Cardiac fibroblast (primary cell): ENCODE data around the gene OR2V1.
"Not testable (repeated sequence)": the region's sequence is repeated elsewhere in the genome, so short reads cannot be mapped to it uniquely, and the experiment has no call there.

Experiments
- DNase-seq, 2 donors: peaks; one replicate each; pipeline versions ENCODE4 v3.0.0 to v3.0.0-alpha.2; 2010; ENCODE audit warnings: low read depth in 2 of 2
- H3K4me3 ChIP-seq, 2 donors: replicated peaks in 1 of 2; 1 replicate in 1 of 2; 2 replicates in 1 of 2; pipeline ENCODE4 v1.5.1; 2011; ENCODE audit warnings: low read depth in 2 of 2, low read length in 2 of 2, mild to moderate bottlenecking in 2 of 2, moderate library complexity in 1 of 2
- TF ChIP-seq, protein P1 (sequence below): IDR thresholded peaks from one replicate; pipeline ENCODE4 v1.5.1; 2011; ENCODE audit warnings: low read depth, mild to moderate bottlenecking, low read length, inconsistent platforms

Gene OR2V1

DNA sequence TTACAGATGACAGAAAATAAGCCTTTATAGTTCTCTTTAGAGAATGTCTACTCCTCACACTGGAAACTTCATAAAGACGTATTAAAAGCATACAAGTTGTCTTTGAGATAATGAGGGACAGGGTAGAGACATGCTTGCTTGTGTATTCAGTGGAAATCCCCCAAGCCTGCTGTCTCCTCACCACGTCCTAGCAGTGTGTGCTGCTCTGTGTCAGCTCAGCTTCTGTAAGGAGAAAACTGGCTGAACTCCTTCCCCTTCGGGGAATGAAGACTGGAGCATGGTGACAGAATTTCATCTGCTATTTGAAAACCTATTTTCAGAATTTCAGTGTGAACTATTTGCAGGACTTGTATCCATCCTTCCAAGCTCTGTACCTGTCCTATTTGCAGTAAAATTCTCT is 25.8 kb upstream of the OR2V1 start:
- TF ChIP-seq, protein P1, sequence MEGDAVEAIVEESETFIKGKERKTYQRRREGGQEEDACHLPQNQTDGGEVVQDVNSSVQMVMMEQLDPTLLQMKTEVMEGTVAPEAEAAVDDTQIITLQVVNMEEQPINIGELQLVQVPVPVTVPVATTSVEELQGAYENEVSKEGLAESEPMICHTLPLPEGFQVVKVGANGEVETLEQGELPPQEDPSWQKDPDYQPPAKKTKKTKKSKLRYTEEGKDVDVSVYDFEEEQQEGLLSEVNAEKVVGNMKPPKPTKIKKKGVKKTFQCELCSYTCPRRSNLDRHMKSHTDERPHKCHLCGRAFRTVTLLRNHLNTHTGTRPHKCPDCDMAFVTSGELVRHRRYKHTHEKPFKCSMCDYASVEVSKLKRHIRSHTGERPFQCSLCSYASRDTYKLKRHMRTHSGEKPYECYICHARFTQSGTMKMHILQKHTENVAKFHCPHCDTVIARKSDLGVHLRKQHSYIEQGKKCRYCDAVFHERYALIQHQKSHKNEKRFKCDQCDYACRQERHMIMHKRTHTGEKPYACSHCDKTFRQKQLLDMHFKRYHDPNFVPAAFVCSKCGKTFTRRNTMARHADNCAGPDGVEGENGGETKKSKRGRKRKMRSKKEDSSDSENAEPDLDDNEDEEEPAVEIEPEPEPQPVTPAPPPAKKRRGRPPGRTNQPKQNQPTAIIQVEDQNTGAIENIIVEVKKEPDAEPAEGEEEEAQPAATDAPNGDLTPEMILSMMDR = no peak
- no peak overlapping the region for H3K4me3 ChIP-seq
- no peak for DNase-seq

DNA sequence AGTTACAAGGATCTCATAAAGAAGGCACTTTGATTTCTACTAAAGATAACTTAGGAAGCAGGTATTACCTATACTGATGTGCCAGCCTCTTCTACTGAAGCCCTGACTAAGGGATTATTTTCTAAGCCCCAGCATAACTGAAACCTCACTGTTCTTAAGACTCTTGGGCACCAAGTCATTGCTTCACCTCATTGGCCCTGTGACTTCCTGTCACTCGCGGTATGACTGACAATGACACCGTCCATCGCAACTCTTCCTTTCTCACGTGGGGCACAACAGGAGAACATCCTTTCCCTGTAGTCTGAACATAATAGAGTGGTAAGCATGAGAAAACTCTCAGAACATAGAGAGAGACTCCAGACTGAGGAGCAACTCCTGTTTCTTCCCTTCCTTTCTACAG is 22.8 kb upstream of the OR2V1 start:
- H3K4me3 ChIP-seq = no peak overlapping the region
- TF ChIP-seq, protein P1 = no peak
- DNase-seq = no peak

DNA sequence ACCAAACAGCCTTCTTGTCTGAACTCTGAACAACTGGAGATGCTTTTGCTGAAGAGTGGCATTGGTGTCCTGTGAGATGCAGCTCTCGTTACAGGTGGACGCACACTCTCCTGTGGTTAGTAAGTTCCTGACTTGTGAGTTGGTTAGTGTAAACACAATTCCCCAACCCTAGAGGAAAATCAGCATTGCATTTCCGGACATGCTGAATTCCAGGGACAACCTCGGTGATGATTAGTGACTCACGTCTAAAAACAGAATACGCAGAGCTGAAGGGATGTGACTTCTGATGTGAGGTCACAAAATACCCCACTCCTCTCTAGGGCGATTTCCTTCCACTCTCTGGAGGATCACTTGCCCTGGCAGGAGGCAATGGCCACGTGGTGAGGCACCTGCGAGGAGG is 21.4 kb upstream of the OR2V1 start:
- no peak overlapping the region for H3K4me3 ChIP-seq
- TF ChIP-seq, protein P1 = no peak
- peak in 1 of 2 donors; percentile 51 for DNase-seq

DNA sequence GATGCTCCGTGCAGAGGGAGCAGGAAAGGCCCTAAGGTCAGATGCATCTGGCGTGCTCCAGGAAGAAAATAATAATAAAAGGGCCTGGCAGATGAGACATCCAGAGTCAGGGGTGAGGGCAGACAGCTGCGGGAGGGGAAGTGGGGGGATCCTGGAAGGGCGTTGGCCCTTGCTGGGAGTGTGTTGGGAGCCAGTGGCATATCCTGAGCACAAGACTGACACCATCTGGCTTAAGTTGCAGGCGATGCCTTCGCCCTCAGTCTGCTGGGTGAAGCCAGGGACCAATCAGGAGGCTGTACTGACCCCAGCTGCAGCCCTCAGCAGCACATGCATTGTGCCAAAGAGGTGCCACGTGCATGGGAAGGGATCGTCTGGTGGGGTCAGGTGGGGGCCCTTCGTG is 20.2 kb upstream of the OR2V1 start:
- TF ChIP-seq, protein P1 = no peak

DNA sequence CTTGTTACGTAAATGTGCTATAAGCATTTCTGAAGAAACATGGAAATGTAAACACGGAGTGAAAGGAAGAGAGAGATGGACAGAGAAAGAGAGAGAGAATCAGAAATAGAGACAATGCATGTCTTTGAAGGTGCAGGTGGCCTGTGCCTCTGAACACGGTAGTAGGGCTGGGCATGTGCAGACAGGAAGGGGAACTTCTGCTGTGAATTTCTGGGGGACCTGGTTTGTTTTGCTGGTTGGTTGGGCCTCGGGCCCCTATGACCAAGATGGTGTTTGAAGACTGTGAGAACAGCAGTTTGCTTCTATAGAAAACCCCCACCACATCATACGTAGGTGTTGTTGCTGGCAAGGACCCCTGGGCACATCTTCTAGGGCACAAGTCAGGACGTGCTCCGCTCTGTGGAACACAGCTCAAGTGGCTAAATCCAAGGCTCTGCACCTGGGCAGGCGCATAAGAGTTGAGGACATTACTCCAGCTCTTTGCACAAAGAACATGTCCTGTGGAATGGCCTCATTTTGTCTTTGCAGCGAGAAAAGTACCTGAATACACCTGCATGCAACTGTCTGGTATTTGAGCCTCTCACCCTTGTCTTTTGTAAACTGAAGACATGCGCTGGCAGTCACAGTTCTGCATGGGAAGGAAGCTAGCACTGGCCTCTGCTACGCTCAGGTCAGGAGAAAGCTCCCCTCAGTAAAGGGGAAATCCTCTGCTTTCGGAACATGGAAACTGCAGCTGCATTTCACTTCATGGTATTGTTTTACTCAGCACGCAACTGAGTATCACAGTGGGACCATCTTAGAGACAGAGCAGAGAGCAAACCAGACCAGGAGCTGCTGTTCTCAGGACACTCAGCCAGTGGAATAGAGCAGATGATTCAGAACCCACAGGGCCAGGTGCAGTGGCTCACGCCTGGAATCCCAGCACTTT is 19.1 kb upstream of the OR2V1 start:
- H3K4me3 ChIP-seq = no peak overlapping the region
- TF ChIP-seq, protein P1 = no peak
- DNase-seq = no peak

More for the DNA sequence above, 20.2 kb upstream of the OR2V1 start:
- no peak overlapping the region for H3K4me3 ChIP-seq
- no peak for DNase-seq

DNA sequence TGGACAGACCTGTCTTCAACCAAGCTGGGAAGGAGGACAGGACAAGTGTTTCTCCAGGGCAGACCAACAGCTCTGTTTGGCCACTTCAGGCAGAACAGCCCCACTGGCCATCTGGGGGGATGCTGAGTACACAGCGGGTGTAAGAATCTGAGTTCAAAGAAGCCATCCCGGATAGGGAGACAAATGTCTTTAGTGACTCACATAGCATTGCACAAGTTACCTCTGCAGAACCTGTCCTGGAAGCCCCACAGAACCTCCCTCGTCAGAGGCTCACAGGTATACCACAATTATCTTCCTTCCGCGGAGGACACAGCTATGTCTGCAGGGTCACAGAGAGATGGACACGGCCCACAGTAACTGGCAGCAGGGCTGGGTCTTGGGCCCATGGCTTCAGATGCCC is 18.4 kb upstream of the OR2V1 start:
- no peak overlapping the region for H3K4me3 ChIP-seq
- no peak for DNase-seq
- TF ChIP-seq, protein P1 = no peak

DNA sequence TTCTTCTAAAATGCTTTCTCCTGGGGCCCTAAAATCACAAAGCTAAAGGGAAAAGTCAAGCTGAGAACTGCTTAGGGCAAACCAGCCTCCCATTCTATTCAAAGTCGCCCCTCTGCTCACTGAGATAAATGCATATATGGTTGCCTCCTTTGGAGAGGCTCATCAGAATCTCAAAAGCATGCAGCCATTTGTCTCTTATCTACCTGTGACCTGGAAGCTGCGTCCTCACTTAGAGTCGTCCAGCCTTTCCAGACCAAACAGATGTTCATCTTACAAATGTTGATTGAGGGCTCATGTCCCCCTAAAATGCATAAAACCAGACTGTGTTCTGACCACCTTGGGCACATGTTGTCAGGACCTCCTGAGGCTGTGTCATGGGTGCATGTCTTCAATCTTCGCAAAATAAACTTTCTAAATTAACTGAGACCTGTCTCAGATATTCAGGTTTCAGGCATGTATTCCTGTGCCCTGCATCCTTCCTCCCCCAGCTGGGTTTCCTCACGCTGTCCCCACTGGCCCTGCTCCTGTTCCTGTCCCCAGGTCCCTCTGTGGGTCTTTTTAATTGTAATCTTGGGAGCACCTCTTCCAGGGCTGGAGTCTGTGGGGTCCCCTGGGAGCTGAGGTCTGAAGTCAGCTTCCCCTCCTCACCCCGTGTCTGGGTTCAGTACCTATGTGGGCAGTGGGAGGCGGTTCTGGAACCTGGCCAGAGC is 16.1 kb upstream of the OR2V1 start, which contains the start of gene OR2V2:
OR2V2 (plus strand) TSS at position 660 of the 710 bp plus-strand sequence. CDS start 7,357 bp downstream, outside the sequence.
- DNase-seq, H3K4me3 ChIP-seq: not testable (repeated sequence)
